ENCODE measurements around the gene FXR2.
"Not testable (repeated sequence)": the region's sequence is repeated elsewhere in the genome, so short reads cannot be mapped to it uniquely, and the experiment has no call there.

Gene FXR2

GRCh38 chr17:7626307-7626706, 11.6 kb upstream of the FXR2 start:
- Histone ChIP-seq H3K4me1 (ENCODE audit: control insufficient read depth, insufficient read depth, low read length) (peaks cover 5% of the 10 kb centered on the region), H3K9me3 (ENCODE audit: control insufficient read depth, low read length) (no peaks in the 10 kb centered on the region), H3K9ac (ENCODE audit: low read length) (peak overlapping the region; percentile 97), H3K27me3 (replicated peaks; ENCODE audit: control insufficient read depth, insufficient read depth, low read length) (no peaks in the 10 kb centered on the region), H3K36me3 (ENCODE audit: control insufficient read depth, insufficient read depth, low read length, severe bottlenecking) (peaks cover 4% of the 10 kb centered on the region), H3K4me3 (ENCODE audit: low read length) (peak overlapping the region; percentile 86)
- DNase-seq (ENCODE audit: low read depth): no peak

DNA sequence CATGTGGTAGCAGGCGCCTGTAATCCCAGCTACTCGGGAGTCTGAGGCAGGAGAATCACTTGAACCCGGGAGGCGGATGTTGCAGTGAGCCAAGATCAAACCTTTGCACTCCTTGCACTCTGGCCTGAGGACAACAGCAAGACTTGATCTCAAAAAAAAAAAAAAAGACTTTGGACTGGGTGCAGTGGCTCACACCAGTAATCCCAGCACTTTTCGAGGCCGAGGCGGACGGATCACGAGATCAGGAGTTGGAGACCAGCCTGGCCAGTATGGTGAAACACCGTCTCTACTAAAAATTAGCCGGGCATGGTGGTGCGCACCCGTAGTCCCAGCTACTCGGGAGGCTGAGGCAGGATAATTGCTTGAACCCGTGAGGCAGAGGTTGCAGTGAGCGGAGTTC, 11.1 kb upstream of the FXR2 start:
- not testable (repeated sequence) for H3K9me3 ChIP-seq (ENCODE audit: control insufficient read depth, low read length); H3K36me3 ChIP-seq (ENCODE audit: control insufficient read depth, insufficient read depth, low read length, severe bottlenecking); H3K4me3 ChIP-seq (ENCODE audit: low read length); H3K4me1 ChIP-seq (ENCODE audit: control insufficient read depth, insufficient read depth, low read length); H3K27me3 ChIP-seq (replicated peaks; ENCODE audit: control insufficient read depth, insufficient read depth, low read length); DNase-seq (ENCODE audit: low read depth); H3K9ac ChIP-seq (ENCODE audit: low read length)

DNA sequence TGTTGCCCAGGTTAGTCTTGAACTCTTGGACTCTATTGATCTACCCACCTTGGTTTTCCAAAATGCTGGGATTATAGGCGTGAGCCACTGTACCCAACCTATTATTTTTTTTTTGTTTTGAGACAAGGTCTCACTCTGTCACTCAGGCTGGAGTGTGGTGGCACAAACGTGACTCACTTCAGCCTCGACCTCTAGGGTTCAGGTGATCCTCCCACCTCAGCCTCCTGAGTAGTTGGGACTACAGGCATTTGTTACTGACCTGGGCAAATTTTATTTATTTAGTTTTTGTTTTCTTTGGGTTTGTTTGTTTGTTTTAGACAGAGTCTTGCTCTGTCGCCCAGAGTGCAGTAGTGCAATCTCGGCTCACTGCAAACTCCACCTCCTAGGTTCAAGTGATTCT, 9.0 kb upstream of the FXR2 start:
- peaks cover 4% of the 10 kb centered on the region for H3K36me3 ChIP-seq (ENCODE audit: control insufficient read depth, insufficient read depth, low read length, severe bottlenecking)
- no peaks in the 10 kb centered on the region for H3K27me3 ChIP-seq (replicated peaks; ENCODE audit: control insufficient read depth, insufficient read depth, low read length)
- no peak for DNase-seq (ENCODE audit: low read depth)
- no peaks in the 10 kb centered on the region for H3K9me3 ChIP-seq (ENCODE audit: control insufficient read depth, low read length)
- no peak overlapping the region for H3K4me3 ChIP-seq (ENCODE audit: low read length)
- H3K9ac ChIP-seq (ENCODE audit: low read length): no peak overlapping the region
- peaks cover 5% of the 10 kb centered on the region for H3K4me1 ChIP-seq (ENCODE audit: control insufficient read depth, insufficient read depth, low read length)

- DNase-seq (ENCODE audit: low read depth): no peak
- no peaks in the 10 kb centered on the region for H3K4me1 ChIP-seq (ENCODE audit: control insufficient read depth, insufficient read depth, low read length)
- H3K27me3 ChIP-seq (replicated peaks; ENCODE audit: control insufficient read depth, insufficient read depth, low read length): no peaks in the 10 kb centered on the region
- peaks cover under 1% of the 10 kb centered on the region for H3K36me3 ChIP-seq (ENCODE audit: control insufficient read depth, insufficient read depth, low read length, severe bottlenecking)
- H3K9me3 ChIP-seq (ENCODE audit: control insufficient read depth, low read length): no peaks in the 10 kb centered on the region
- no peak overlapping the region for H3K9ac ChIP-seq (ENCODE audit: low read length)
- H3K4me3 ChIP-seq (ENCODE audit: low read length): no peak overlapping the region
Measured at GRCh38 chr17:7620835-7621234, 6.1 kb upstream of the FXR2 start.

- no peaks in the 10 kb centered on the region for H3K9me3 ChIP-seq (ENCODE audit: control insufficient read depth, low read length)
- H3K36me3 ChIP-seq (ENCODE audit: control insufficient read depth, insufficient read depth, low read length, severe bottlenecking): no peaks in the 10 kb centered on the region
- no peaks in the 10 kb centered on the region for H3K27me3 ChIP-seq (replicated peaks; ENCODE audit: control insufficient read depth, insufficient read depth, low read length)
- no peak overlapping the region for H3K9ac ChIP-seq (ENCODE audit: low read length)
- H3K4me3 ChIP-seq (ENCODE audit: low read length): no peak overlapping the region
- H3K4me1 ChIP-seq (ENCODE audit: control insufficient read depth, insufficient read depth, low read length): peaks cover 3% of the 10 kb centered on the region
- no peak for DNase-seq (ENCODE audit: low read depth)
Measured at GRCh38 chr17:7618608-7619007, 3.9 kb upstream of the FXR2 start.

DNA sequence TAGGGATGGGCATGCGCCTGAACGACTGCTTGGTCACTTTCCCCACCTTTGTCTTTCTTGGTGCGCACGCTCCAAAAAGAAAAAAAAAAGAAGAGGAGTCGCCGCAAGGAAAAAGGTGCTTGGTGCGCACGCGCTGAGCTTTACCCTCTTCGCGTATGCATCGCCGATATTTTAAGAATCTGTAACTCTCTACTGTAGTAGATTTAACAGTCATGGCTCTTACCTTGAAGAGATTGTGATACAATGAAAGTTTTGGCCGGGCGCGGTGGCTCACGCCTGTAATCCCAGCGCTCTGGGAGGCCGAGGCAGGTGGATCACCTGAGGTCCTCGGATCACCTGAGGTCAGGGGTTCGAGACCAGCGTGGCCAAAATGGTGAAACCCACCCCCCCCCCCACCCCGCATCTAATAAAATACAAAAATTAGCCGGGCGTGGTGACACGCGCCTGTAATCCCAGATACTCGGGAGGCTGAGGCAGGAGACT, 609 bp upstream of the FXR2 start:
- no peak for DNase-seq (ENCODE audit: low read depth)
- H3K9ac ChIP-seq (ENCODE audit: low read length): peak overlapping the region; percentile 86
- H3K27me3 ChIP-seq (replicated peaks; ENCODE audit: control insufficient read depth, insufficient read depth, low read length): no peaks in the 10 kb centered on the region
- peak overlapping the region; percentile 85 for H3K4me3 ChIP-seq (ENCODE audit: low read length)
- peaks cover 9% of the 10 kb centered on the region for H3K36me3 ChIP-seq (ENCODE audit: control insufficient read depth, insufficient read depth, low read length, severe bottlenecking)
- H3K4me1 ChIP-seq (ENCODE audit: control insufficient read depth, insufficient read depth, low read length): peaks cover 31% of the 10 kb centered on the region
- H3K9me3 ChIP-seq (ENCODE audit: control insufficient read depth, low read length): no peaks in the 10 kb centered on the region

GRCh38 chr17:7613769-7614424, 800 bp downstream of the FXR2 start:
- peaks cover 34% of the 10 kb centered on the region for H3K4me1 ChIP-seq (ENCODE audit: control insufficient read depth, insufficient read depth, low read length)
- no peaks in the 10 kb centered on the region for H3K9me3 ChIP-seq (ENCODE audit: control insufficient read depth, low read length)
- H3K4me3 ChIP-seq (ENCODE audit: low read length): peak overlapping the region; percentile 97
- H3K36me3 ChIP-seq (ENCODE audit: control insufficient read depth, insufficient read depth, low read length, severe bottlenecking): peaks cover 14% of the 10 kb centered on the region
- DNase-seq (ENCODE audit: low read depth): peak; percentile 64
- H3K27me3 ChIP-seq (replicated peaks; ENCODE audit: control insufficient read depth, insufficient read depth, low read length): no peaks in the 10 kb centered on the region
- H3K9ac ChIP-seq (ENCODE audit: low read length): peak overlapping the region; percentile 98

DNA sequence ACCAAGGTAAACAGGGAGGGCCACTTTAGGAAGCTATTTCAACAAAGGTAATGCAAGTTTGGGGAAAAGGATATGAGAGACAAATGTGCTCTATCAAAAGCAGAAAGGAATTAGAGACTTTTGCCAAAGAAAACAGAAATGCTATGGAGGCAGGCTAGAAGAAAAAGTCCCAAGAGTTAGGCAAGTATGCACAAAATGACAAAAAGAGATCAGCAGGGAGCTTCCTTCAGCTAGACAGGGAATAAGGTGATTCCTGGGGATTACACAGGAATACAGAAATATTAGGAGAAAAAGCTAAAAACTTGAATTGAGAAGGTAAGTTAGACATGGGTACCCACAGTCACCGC, 2.4 kb downstream of the FXR2 start:
- Histone ChIP-seq H3K36me3 (ENCODE audit: control insufficient read depth, insufficient read depth, low read length, severe bottlenecking) (peaks cover 14% of the 10 kb centered on the region), H3K4me1 (ENCODE audit: control insufficient read depth, insufficient read depth, low read length) (peaks cover 34% of the 10 kb centered on the region), H3K9me3 (ENCODE audit: control insufficient read depth, low read length) (no peaks in the 10 kb centered on the region), H3K4me3 (ENCODE audit: low read length) (peak overlapping the region; percentile 97), H3K9ac (ENCODE audit: low read length) (peak overlapping the region; percentile 23), H3K27me3 (replicated peaks; ENCODE audit: control insufficient read depth, insufficient read depth, low read length) (no peaks in the 10 kb centered on the region)
- peak; percentile 64 for DNase-seq (ENCODE audit: low read depth)

GRCh38 chr17:7611635-7612293, 2.9 kb downstream of the FXR2 start:
- Histone ChIP-seq H3K9ac (ENCODE audit: low read length) (peak overlapping the region; percentile 23), H3K27me3 (replicated peaks; ENCODE audit: control insufficient read depth, insufficient read depth, low read length) (no peaks in the 10 kb centered on the region), H3K4me3 (ENCODE audit: low read length) (peak overlapping the region; percentile 97), H3K36me3 (ENCODE audit: control insufficient read depth, insufficient read depth, low read length, severe bottlenecking) (peaks cover 14% of the 10 kb centered on the region), H3K9me3 (ENCODE audit: control insufficient read depth, low read length) (no peaks in the 10 kb centered on the region), H3K4me1 (ENCODE audit: control insufficient read depth, insufficient read depth, low read length) (peaks cover 34% of the 10 kb centered on the region)
- DNase-seq (ENCODE audit: low read depth): no peak

- no peak for DNase-seq (ENCODE audit: low read depth)
- Histone ChIP-seq H3K4me3 (ENCODE audit: low read length) (no peak overlapping the region), H3K36me3 (ENCODE audit: control insufficient read depth, insufficient read depth, low read length, severe bottlenecking) (peaks cover 21% of the 10 kb centered on the region), H3K9me3 (ENCODE audit: control insufficient read depth, low read length) (no peaks in the 10 kb centered on the region), H3K27me3 (replicated peaks; ENCODE audit: control insufficient read depth, insufficient read depth, low read length) (no peaks in the 10 kb centered on the region), H3K4me1 (ENCODE audit: control insufficient read depth, insufficient read depth, low read length) (peaks cover 34% of the 10 kb centered on the region), H3K9ac (ENCODE audit: low read length) (no peak overlapping the region)
Measured at GRCh38 chr17:7610641-7611040, 4.1 kb downstream of the FXR2 start.

GRCh38 chr17:7606280-7606679, 8.4 kb downstream of the FXR2 start:
- Histone ChIP-seq H3K9ac (ENCODE audit: low read length) (no peak overlapping the region), H3K4me1 (ENCODE audit: control insufficient read depth, insufficient read depth, low read length) (peaks cover 11% of the 10 kb centered on the region), H3K36me3 (ENCODE audit: control insufficient read depth, insufficient read depth, low read length, severe bottlenecking) (peaks cover 62% of the 10 kb centered on the region), H3K4me3 (ENCODE audit: low read length) (no peak overlapping the region), H3K9me3 (ENCODE audit: control insufficient read depth, low read length) (no peaks in the 10 kb centered on the region), H3K27me3 (replicated peaks; ENCODE audit: control insufficient read depth, insufficient read depth, low read length) (no peaks in the 10 kb centered on the region)
- no peak for DNase-seq (ENCODE audit: low read depth)
